Lung (tissue), 12 donors: ENCODE data around the gene UQCRQ. TPM values are rescaled to one million over a fixed set of nuclear protein-coding genes. Genes with fewer than 3 reads are reported as not detected.
A peak's percentile ranks its signal among the peaks of the same experiment; 100 is the strongest.

Experiments used
- ATAC-seq: fragments of 200-7000 bp; cut with Tn5 transposase; one replicate; pipeline ENCODE4 v1.9.1; 2020; ENCODE audit warnings: moderate number of reproducible peaks; ENCODE audit not compliant: insufficient read depth, low FRiP score
- DNase-seq, 3 donors: peaks; one replicate each; pipeline ENCODE4 v3.0.0-alpha.2; 2013 to 2017
- H3K27ac ChIP-seq, 2 donors: one replicate each; pipeline ENCODE4 v1.5.1; 2013; ENCODE audit warnings: mild to moderate bottlenecking in 2 of 2, moderate library complexity in 2 of 2, control low read depth in 1 of 2, inconsistent platforms in 1 of 2, low read depth in 1 of 2, low read length in 1 of 2
- H3K27me3 ChIP-seq, 3 donors: one replicate each; pipeline ENCODE4 v1.5.1; 2013; ENCODE audit warnings: low read length in 2 of 3; ENCODE audit not compliant: control insufficient read depth in 3 of 3, insufficient read depth in 3 of 3
- H3K36me3 ChIP-seq, 4 donors: one replicate each; pipeline ENCODE4 v1.5.1; 2013; ENCODE audit warnings: low read length in 4 of 4, mild to moderate bottlenecking in 1 of 4, moderate library complexity in 1 of 4; ENCODE audit not compliant: control insufficient read depth in 4 of 4, insufficient read depth in 4 of 4
- H3K4me1 ChIP-seq, 5 donors: one replicate each; pipeline ENCODE4 v1.5.1; 2013; ENCODE audit warnings: low read length in 5 of 5, mild to moderate bottlenecking in 2 of 5, moderate library complexity in 1 of 5; ENCODE audit not compliant: control insufficient read depth in 5 of 5, insufficient read depth in 5 of 5
- H3K4me3 ChIP-seq: one replicate; pipeline ENCODE4 v1.5.1; 2013; ENCODE audit warnings: mild to moderate bottlenecking, control low read depth, moderate library complexity
- H3K9ac ChIP-seq, 2 donors: one replicate each; pipeline ENCODE4 v1.5.1; 2013; ENCODE audit warnings: low read length in 2 of 2, control low read depth in 1 of 2; ENCODE audit not compliant: insufficient read depth in 1 of 2
- H3K9me3 ChIP-seq, 4 donors: one replicate each; pipeline ENCODE4 v1.5.1; 2013; ENCODE audit warnings: low read length in 3 of 4, mild to moderate bottlenecking in 1 of 4, moderate library complexity in 1 of 4; ENCODE audit not compliant: control insufficient read depth in 4 of 4, insufficient read depth in 3 of 4
- WGBS, 2 donors: extraction: QIAGEN DNeasy Blood & Tissue Kit; methylation state at CpG; one replicate each; pipeline ENCODE4 v1.1.7; 2013; 5-methylcytosine and 5-hydroxymethylcytosine counted together
- polyA plus RNA-seq, 2 donors: library from polyadenylated mRNA; stranded (reverse); fragments of 200-250 nt; gene quantifications; one replicate each; pipeline ENCODE4 v1.2.1, GENCODE V29; 2013
- total RNA-seq, 2 donors: library from RNA; depleted of rRNA in 1 of 2; stranded (reverse); fragments of >200 nt in 1 of 2; gene quantifications; one replicate each; pipeline ENCODE4 v1.2.1, GENCODE V29; 2014 to 2021
- TF ChIP-seq, protein P1 (sequence below): IDR thresholded peaks from 2 replicates; pipeline ENCODE4 v1.5.1; 2012; ENCODE audit warnings: mild to moderate bottlenecking; ENCODE audit errors: control extremely low read depth, extremely low read depth
- donor health status: control.
- donor health status: control.
- donor health status: Bipolar disorder and iron deficiency.
- donor health status: healthy.
- donor health status: DM: yes; HTN: yes; CAD: no.

UQCRQ gene
- total and polyA plus RNA-seq, 4 donors, result 99.0 to 528 (median 296) TPM

DNA sequence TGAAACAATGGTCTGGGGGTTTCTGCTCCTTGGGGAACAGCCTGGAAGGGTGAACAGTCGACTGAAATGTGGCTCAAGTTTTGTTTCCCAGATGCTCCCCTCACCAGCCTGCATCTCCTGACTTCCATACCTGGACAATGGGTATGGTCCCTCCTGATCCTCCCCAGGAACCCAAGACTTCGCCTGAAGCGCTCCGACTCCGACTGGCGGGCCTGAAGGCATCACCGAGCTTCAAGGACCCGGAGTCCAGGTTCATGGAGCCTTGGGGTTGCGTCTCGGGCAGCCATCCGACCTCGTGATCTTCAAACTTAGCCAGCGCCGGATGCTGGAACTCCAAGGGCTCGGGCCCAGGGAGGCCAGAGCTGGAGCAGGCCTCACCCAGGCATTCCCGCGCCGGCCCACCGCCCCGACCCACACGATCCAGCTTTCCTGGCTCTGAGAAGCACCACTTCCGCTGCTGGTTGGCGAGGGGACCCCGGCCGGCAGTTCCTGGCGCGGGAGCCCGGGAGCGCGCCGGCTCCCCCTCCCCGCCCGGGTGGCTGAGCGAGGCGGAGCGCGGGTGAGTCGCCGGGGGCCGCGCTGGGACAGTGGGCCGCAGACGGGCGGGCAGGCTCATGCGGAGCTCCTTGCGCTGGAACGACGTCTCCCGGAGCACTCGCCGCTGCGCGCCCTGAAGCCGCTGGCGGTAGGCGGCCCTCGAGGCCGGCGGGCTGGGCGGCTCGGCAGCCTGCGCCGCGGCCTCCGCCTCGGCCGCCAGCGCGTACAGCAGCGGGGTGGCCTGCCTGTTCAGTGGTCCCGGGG, 41.2 kb upstream of the UQCRQ start:
- ATAC-seq (no peak), DNase-seq (peak; percentile 38 to 74 (median 63))
- Histone ChIP-seq H3K4me1 (peaks cover 0 to 23% (median 6%) of the 10 kb centered on the region in 5 donors), H3K9ac (no peak overlapping the region), H3K36me3 (peaks cover 0 to 4% (median 0%) of the 10 kb centered on the region in 4 donors), H3K4me3 (no peak overlapping the region), H3K9me3 (peaks cover 0 to 2% (median 0%) of the 10 kb centered on the region in 4 donors), H3K27me3 (peaks cover 0 to 17% (median 12%) of the 10 kb centered on the region in 3 donors), H3K27ac (no peak overlapping the region)
- TF ChIP-seq, protein P1, sequence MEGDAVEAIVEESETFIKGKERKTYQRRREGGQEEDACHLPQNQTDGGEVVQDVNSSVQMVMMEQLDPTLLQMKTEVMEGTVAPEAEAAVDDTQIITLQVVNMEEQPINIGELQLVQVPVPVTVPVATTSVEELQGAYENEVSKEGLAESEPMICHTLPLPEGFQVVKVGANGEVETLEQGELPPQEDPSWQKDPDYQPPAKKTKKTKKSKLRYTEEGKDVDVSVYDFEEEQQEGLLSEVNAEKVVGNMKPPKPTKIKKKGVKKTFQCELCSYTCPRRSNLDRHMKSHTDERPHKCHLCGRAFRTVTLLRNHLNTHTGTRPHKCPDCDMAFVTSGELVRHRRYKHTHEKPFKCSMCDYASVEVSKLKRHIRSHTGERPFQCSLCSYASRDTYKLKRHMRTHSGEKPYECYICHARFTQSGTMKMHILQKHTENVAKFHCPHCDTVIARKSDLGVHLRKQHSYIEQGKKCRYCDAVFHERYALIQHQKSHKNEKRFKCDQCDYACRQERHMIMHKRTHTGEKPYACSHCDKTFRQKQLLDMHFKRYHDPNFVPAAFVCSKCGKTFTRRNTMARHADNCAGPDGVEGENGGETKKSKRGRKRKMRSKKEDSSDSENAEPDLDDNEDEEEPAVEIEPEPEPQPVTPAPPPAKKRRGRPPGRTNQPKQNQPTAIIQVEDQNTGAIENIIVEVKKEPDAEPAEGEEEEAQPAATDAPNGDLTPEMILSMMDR, result no peak
- WGBS, 2 donors, result 42 to 64% methylated on average over 52 to 71 of the region's 71 CpGs

DNA sequence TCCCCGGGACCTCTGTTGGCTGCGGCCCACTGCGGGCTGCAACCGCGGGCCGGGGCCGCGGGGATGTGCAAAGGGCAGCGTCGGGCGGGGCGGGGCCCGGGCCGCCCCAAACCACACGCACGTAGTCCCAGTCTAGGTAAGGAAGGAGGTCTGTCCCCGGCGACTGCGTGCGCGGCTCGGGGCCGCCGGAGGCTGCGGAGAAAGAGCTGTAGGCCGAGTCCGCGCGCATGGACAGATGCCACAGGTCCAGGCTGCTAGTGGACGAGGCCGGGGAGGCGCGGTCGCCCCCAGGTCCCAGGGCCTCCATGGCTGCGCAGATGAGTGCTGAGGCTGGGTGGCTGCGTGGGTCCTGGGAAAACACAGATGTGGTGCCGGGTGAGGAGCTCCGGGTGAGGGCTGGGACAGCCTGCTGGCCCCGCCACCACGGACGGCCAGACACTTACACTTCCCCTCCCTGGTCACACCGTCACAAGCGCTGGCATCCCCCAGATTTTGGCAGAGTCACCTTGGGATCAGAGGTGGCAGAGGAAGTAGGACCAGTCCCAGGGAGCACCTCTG, 40.5 kb upstream of the UQCRQ start:
- Histone ChIP-seq H3K27ac (peak overlapping the region in 1 of 2 donors; percentile 18), H3K36me3 (peaks cover 0 to 4% (median 0%) of the 10 kb centered on the region in 4 donors), H3K4me3 (no peak overlapping the region), H3K9me3 (peaks cover 0 to 2% (median 0%) of the 10 kb centered on the region in 4 donors), H3K4me1 (peaks cover 0 to 23% (median 6%) of the 10 kb centered on the region in 5 donors), H3K9ac (no peak overlapping the region), H3K27me3 (peaks cover 0 to 17% (median 11%) of the 10 kb centered on the region in 3 donors)
- WGBS, 2 donors, result 32 to 51% methylated on average over 36 to 43 of the region's 43 CpGs
- DNase-seq, result peak in 2 of 3 donors; percentile 17 to 18
- ATAC-seq, result no peak
- TF ChIP-seq, protein P1, result no peak

- H3K9me3 ChIP-seq, result peaks cover 0 to 2% (median 0%) of the 10 kb centered on the region in 4 donors
- peak overlapping the region in 1 of 2 donors; percentile 18 for H3K27ac ChIP-seq
- peaks cover 0 to 22% (median 6%) of the 10 kb centered on the region in 5 donors for H3K4me1 ChIP-seq
- peaks cover 0 to 4% (median 0%) of the 10 kb centered on the region in 4 donors for H3K36me3 ChIP-seq
- H3K27me3 ChIP-seq, result peaks cover 0 to 17% (median 11%) of the 10 kb centered on the region in 3 donors
- WGBS, 2 donors, result 58 to 72% methylated on average over 6 of the region's 6 CpGs
- no peak overlapping the region for H3K9ac ChIP-seq
- DNase-seq (peak in 1 of 3 donors; percentile 16), ATAC-seq (no peak)
- H3K4me3 ChIP-seq, result no peak overlapping the region
- TF ChIP-seq, protein P1, result no peak
Observed at GRCh38 chr5:132826424-132827082, 39.9 kb upstream of the UQCRQ start.
